H9 (cell line): ENCODE measurements around the gene ZBED5. TPM values are rescaled to one million over a fixed set of nuclear protein-coding genes. Genes with fewer than 3 reads are reported as not detected.

ENCODE experiments used
- DNase-seq: peaks from one replicate; pipeline ENCODE4 v3.0.0-alpha.2; 2017
- H2AFZ ChIP-seq: one replicate; pipeline ENCODE4 v1.6.1; 2013; ENCODE audit warnings: mild to moderate bottlenecking, low read length, control low read depth, moderate library complexity
- H2AK5ac ChIP-seq: 2 replicates; pipeline ENCODE4 v1.6.1; 2013; ENCODE audit warnings: low read length, control low read depth, mixed read lengths; ENCODE audit not compliant: insufficient read length
- H2BK120ac ChIP-seq: one replicate; pipeline ENCODE4 v1.6.1; 2013; ENCODE audit warnings: low read depth, mild to moderate bottlenecking, low read length, control low read depth, inconsistent platforms; ENCODE audit not compliant: poor library complexity, severe bottlenecking
- H2BK12ac ChIP-seq: 2 replicates; pipeline ENCODE4 v1.6.1; 2013; ENCODE audit warnings: low read length, control low read depth, mixed read lengths, low read depth; ENCODE audit not compliant: insufficient read length
- H2BK15ac ChIP-seq: 2 replicates; pipeline ENCODE4 v1.6.1; 2013; ENCODE audit warnings: low read depth, low read length, control low read depth
- H2BK20ac ChIP-seq: one replicate; pipeline ENCODE4 v1.6.1; 2013; ENCODE audit warnings: low read depth, mild to moderate bottlenecking, low read length, control low read depth, inconsistent platforms; ENCODE audit not compliant: poor library complexity, severe bottlenecking
- H2BK5ac ChIP-seq: 2 replicates; pipeline ENCODE4 v1.6.1; 2013; ENCODE audit warnings: low read length, control low read depth, mixed read lengths; ENCODE audit not compliant: insufficient read length
- H3K14ac ChIP-seq: 2 replicates; pipeline ENCODE4 v1.6.1; 2013; ENCODE audit warnings: low read length, control low read depth; ENCODE audit not compliant: insufficient read depth
- H3K18ac ChIP-seq: 2 replicates; pipeline ENCODE4 v1.6.1; 2013; ENCODE audit warnings: low read depth, mild to moderate bottlenecking, mixed read lengths, low read length, control low read depth; ENCODE audit not compliant: insufficient read length
- H3K23ac ChIP-seq: 2 replicates; pipeline ENCODE4 v1.6.1; 2013; ENCODE audit warnings: low read length, control low read depth, mixed read lengths, low read depth; ENCODE audit not compliant: insufficient read length
- H3K23me2 ChIP-seq: 2 replicates; pipeline ENCODE4 v1.6.1; 2013; ENCODE audit warnings: low read depth, mild to moderate bottlenecking, mixed read lengths, low read length, control low read depth; ENCODE audit not compliant: insufficient read length, poor library complexity, severe bottlenecking
- H3K27ac ChIP-seq: 2 replicates; pipeline ENCODE4 v1.5.1; 2013; ENCODE audit warnings: low read length, control low read depth, mixed read lengths, low read depth; ENCODE audit not compliant: insufficient read length
- H3K27me3 ChIP-seq: 2 replicates; pipeline ENCODE4 v1.6.1; 2013; ENCODE audit warnings: low read length, control low read depth, inconsistent platforms; ENCODE audit not compliant: insufficient read depth
- H3K4ac ChIP-seq: 2 replicates; pipeline ENCODE4 v1.6.1; 2013; ENCODE audit warnings: low read depth, mild to moderate bottlenecking, control low read depth, inconsistent platforms, low read length, moderate library complexity
- H3K4me1 ChIP-seq: 2 replicates; pipeline ENCODE4 v1.6.1; 2013; ENCODE audit warnings: low read length, control low read depth, inconsistent platforms; ENCODE audit not compliant: insufficient read depth
- H3K4me2 ChIP-seq: 2 replicates; pipeline ENCODE4 v1.6.1; 2013; ENCODE audit warnings: low read length, control low read depth, mixed read lengths; ENCODE audit not compliant: insufficient read length, insufficient read depth
- H3K56ac ChIP-seq: 2 replicates; pipeline ENCODE4 v1.6.1; 2013; ENCODE audit warnings: low read depth, mild to moderate bottlenecking, mixed read lengths, low read length, control low read depth; ENCODE audit not compliant: insufficient read length
- H3K79me1 ChIP-seq: 2 replicates; pipeline ENCODE4 v1.6.1; 2013; ENCODE audit warnings: low read depth, mild to moderate bottlenecking, moderate library complexity, low read length, control low read depth, inconsistent platforms; ENCODE audit not compliant: insufficient read depth, poor library complexity, severe bottlenecking
- H3K79me2 ChIP-seq: 2 replicates; pipeline ENCODE4 v1.6.1; 2013; ENCODE audit warnings: low read length, control low read depth, inconsistent platforms; ENCODE audit not compliant: insufficient read depth
- H3K9ac ChIP-seq: 2 replicates; pipeline ENCODE4 v1.6.1; 2013; ENCODE audit warnings: low read length, control low read depth, mixed read lengths; ENCODE audit not compliant: insufficient read length; ENCODE audit errors: extremely low read depth
- H3K9me3 ChIP-seq: one replicate; pipeline ENCODE4 v1.6.1; 2013; ENCODE audit warnings: low read depth, low read length, inconsistent platforms; ENCODE audit not compliant: control insufficient read depth
- H3T11ph ChIP-seq: one replicate; pipeline ENCODE4 v1.6.1; 2013; ENCODE audit warnings: mild to moderate bottlenecking, low read length, control low read depth, inconsistent platforms
- H4K20me1 ChIP-seq: one replicate; pipeline ENCODE4 v1.6.1; 2013; ENCODE audit not compliant: control insufficient read depth, insufficient read length, insufficient read depth
- H4K5ac ChIP-seq: 2 replicates; pipeline ENCODE4 v1.6.1; 2013; ENCODE audit warnings: low read depth, mild to moderate bottlenecking, mixed read lengths, low read length, control low read depth; ENCODE audit not compliant: insufficient read length
- H4K8ac ChIP-seq: replicated peaks from 2 replicates; pipeline ENCODE4 v1.6.1; 2013; ENCODE audit warnings: low read length, control low read depth, mixed read lengths, low read depth; ENCODE audit not compliant: insufficient read length
- H4K91ac ChIP-seq: 2 replicates; pipeline ENCODE4 v1.6.1; 2013; ENCODE audit warnings: low read depth, mild to moderate bottlenecking, moderate library complexity, mixed read lengths, low read length, control low read depth; ENCODE audit not compliant: insufficient read length
- H3K27ac Mint-ChIP-seq, 3 experiments: 2 replicates in 2 of 3; 3 replicates in 1 of 3; pipeline ENCODE4 v1.8.0; 2020 to 2021; ENCODE audit warnings: mixed read lengths in 3 of 3, mild to moderate bottlenecking in 1 of 3, moderate library complexity in 1 of 3
- H3K27me3 Mint-ChIP-seq: 2 replicates; pipeline ENCODE4 v1.8.0; 2021; ENCODE audit warnings: low read depth, mild to moderate bottlenecking, moderate library complexity, mixed read lengths
- H3K36me3 Mint-ChIP-seq, 3 experiments: 2 replicates in 2 of 3; 3 replicates in 1 of 3; pipeline ENCODE4 v1.8.0; 2020 to 2021; ENCODE audit warnings: low read depth in 3 of 3, mixed read lengths in 3 of 3; ENCODE audit not compliant: insufficient read depth in 1 of 3
- H3K4me1 Mint-ChIP-seq, 2 experiments: 2 replicates each; pipeline ENCODE4 v1.8.0; 2020; ENCODE audit warnings: mixed read lengths in 2 of 2
- H3K4me3 Mint-ChIP-seq, 2 experiments: 2 replicates in 1 of 2; 3 replicates in 1 of 2; pipeline ENCODE4 v1.8.0; 2020 to 2021; ENCODE audit warnings: mild to moderate bottlenecking in 2 of 2, mixed read lengths in 2 of 2, moderate library complexity in 1 of 2
- H3K9me3 Mint-ChIP-seq, 2 experiments: 2 replicates in 1 of 2; 3 replicates in 1 of 2; pipeline ENCODE4 v1.8.0; 2020; ENCODE audit warnings: mild to moderate bottlenecking in 2 of 2, mixed read lengths in 2 of 2, moderate library complexity in 1 of 2
- WGBS: extraction: QIAGEN DNeasy Blood & Tissue Kit; methylation state at CpG from one replicate; pipeline ENCODE4 v1.1.7; 2013; ENCODE audit warnings: missing lambda C conversion rate, low lambda C conversion rate, mixed read lengths; ENCODE audit not compliant: insufficient read length; ENCODE audit errors: extremely low coverage; 5-methylcytosine and 5-hydroxymethylcytosine counted together
- total RNA-seq: library from RNA; stranded (reverse); gene quantifications from 2 replicates; pipeline ENCODE4 v1.2.1, GENCODE V29; 2021
- TF ChIP-seq, protein P1 (sequence below): fragments of 200-600 bp; sonication (generic); conservative IDR thresholded peaks from 3 replicates; pipeline ENCODE4 v1.8.0; 2021; ENCODE audit warnings: antibody characterized with exemption, mild to moderate bottlenecking

ZBED5 gene
- total RNA-seq, 1 experiment from 2014 or later = 65.8 TPM

DNA sequence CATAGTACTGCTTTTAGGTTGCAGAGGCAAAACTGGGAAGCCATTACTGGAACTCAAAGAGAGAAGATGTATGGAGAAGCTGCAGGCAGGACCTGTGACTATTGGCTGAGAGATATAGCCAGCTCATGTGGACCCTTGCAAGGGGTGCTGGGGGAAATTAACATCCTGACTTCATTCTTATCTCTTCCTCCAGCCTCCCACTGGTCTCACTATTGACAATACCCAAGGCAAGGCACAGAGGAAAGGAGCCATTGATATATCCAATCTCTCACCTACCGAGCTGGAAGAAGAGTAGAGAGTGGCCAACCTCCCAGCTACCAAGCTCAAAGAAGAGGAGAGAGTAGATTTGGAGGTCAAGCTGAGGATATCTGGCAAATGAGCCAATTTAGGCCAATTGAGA lies 36.8 kb upstream of the ZBED5 start:
- Histone ChIP-seq H3K4ac (no peak overlapping the region), H4K5ac (no peak overlapping the region), H2BK12ac (no peak overlapping the region), H2BK5ac (no peak overlapping the region), H3K9me3 (no peaks in the 10 kb centered on the region), H3K4me1 (no peaks in the 10 kb centered on the region; the same call in 1 of the 2 replicates), H3K79me2 (no peaks in the 10 kb centered on the region), H2BK20ac (no peak overlapping the region), H2AK5ac (no peak overlapping the region), H3K14ac (no peak overlapping the region), H3K79me1 (no peaks in the 10 kb centered on the region), H3K4me2 (no peak overlapping the region), H3K56ac (no peak overlapping the region), H3K23me2 (no peaks in the 10 kb centered on the region), H3K27ac (no peak overlapping the region), H2BK120ac (no peak overlapping the region), H3T11ph (no peak overlapping the region), H2BK15ac (no peak overlapping the region), H3K23ac (no peak overlapping the region), H3K9ac (no peak overlapping the region), H4K91ac (no peak overlapping the region), H2AFZ (no peak overlapping the region), H3K18ac (no peak overlapping the region), H3K27me3 (no peaks in the 10 kb centered on the region), H4K20me1 (no peaks in the 10 kb centered on the region), H4K8ac (no peak overlapping the region)
- H3K4me3 Mint-ChIP-seq = no peak overlapping the region
- TF ChIP-seq, protein P1, sequence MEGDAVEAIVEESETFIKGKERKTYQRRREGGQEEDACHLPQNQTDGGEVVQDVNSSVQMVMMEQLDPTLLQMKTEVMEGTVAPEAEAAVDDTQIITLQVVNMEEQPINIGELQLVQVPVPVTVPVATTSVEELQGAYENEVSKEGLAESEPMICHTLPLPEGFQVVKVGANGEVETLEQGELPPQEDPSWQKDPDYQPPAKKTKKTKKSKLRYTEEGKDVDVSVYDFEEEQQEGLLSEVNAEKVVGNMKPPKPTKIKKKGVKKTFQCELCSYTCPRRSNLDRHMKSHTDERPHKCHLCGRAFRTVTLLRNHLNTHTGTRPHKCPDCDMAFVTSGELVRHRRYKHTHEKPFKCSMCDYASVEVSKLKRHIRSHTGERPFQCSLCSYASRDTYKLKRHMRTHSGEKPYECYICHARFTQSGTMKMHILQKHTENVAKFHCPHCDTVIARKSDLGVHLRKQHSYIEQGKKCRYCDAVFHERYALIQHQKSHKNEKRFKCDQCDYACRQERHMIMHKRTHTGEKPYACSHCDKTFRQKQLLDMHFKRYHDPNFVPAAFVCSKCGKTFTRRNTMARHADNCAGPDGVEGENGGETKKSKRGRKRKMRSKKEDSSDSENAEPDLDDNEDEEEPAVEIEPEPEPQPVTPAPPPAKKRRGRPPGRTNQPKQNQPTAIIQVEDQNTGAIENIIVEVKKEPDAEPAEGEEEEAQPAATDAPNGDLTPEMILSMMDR = no peak
- no CpG with 5 or more reads among the region's 1 CpG for WGBS
- no peaks in the 10 kb centered on the region for H3K27me3 Mint-ChIP-seq
- no peak overlapping the region for H3K27ac Mint-ChIP-seq
- H3K4me1 Mint-ChIP-seq = peaks cover 0 to 3% of the 10 kb centered on the region in 2 experiments; a peak in 1 of 4 replicates
- peaks cover 0 to 4% (median 0%) of the 10 kb centered on the region in 3 experiments; a peak in 2 of 7 replicates for H3K36me3 Mint-ChIP-seq
- peaks cover 5 to 9% of the 10 kb centered on the region in 2 experiments for H3K9me3 Mint-ChIP-seq
- no peak for DNase-seq
